IMR-90 (cell line): ENCODE measurements around the gene SMTN.

ENCODE experiments used
- MAZ ChIP-seq: IDR thresholded peaks from 2 replicates; pipeline ENCODE4 v1.6.1; 2012; ENCODE audit warnings: low read depth, mild to moderate bottlenecking, low read length, improper control_type of control experiment, moderate library complexity, borderline replicate concordance
- TF ChIP-seq, protein P1 (sequence below): conservative IDR thresholded peaks from 2 replicates; pipeline ENCODE4 v1.5.1; 2012; ENCODE audit warnings: mild to moderate bottlenecking, low read depth, low read length, improper control_type of control experiment

DNA sequence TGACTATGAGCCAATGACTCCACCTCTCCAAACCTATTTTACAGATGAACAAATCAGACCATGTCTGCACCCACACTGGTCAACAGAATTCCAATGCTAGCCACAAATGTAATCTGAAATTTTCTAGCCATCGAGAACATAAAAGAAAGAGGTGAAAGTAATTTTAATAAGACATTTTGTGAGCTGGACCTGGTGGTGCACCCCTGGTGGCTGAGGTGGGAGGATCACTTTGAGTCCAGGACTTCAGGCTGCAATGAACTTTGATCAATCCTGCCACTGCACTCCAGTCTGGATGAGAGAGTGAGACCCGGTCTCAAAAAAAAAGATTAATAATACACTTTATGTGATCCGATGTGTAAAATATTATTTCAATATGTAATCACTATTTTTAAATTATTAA lies 69.5 kb downstream of the SMTN start:
- TF ChIP-seq, protein P1, sequence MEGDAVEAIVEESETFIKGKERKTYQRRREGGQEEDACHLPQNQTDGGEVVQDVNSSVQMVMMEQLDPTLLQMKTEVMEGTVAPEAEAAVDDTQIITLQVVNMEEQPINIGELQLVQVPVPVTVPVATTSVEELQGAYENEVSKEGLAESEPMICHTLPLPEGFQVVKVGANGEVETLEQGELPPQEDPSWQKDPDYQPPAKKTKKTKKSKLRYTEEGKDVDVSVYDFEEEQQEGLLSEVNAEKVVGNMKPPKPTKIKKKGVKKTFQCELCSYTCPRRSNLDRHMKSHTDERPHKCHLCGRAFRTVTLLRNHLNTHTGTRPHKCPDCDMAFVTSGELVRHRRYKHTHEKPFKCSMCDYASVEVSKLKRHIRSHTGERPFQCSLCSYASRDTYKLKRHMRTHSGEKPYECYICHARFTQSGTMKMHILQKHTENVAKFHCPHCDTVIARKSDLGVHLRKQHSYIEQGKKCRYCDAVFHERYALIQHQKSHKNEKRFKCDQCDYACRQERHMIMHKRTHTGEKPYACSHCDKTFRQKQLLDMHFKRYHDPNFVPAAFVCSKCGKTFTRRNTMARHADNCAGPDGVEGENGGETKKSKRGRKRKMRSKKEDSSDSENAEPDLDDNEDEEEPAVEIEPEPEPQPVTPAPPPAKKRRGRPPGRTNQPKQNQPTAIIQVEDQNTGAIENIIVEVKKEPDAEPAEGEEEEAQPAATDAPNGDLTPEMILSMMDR, result peak; percentile 28; the same call in 1 of the 2 replicates
- no peak for TF ChIP-seq MAZ
